GM12878 (cell line): ENCODE results near the gene NOS1AP. TPM values are rescaled to one million over a fixed set of nuclear protein-coding genes. Genes with fewer than 3 reads are reported as not detected.

ENCODE experiments used
- ATAC-seq: fragments of 200-7000 bp; cut with Tn5 transposase; 3 replicates; pipeline ENCODE4 v1.9.1; 2020; ENCODE audit warnings: mild to moderate bottlenecking, moderate library complexity
- BruUV-seq: library from RNA; stranded (reverse); fragments of 400-500 nt; replicated peaks from 2 replicates; lab custom pipeline; 2021; lab: Mats Ljungman, UMichigan
- CTCF ChIA-PET: fragments of 300-600 bp; sonication (Branson Sonifier 250); formaldehyde crosslinking; extraction: SDS; loops from one replicate; lab custom pipeline; 2021; ENCODE audit warnings: inconsistent platforms; lab: Yijun Ruan, JAX
- POLR2A ChIA-PET: fragments of 350-600 bp; formaldehyde crosslinking; extraction: SDS; loops from one replicate; lab custom pipeline; 2021; ENCODE audit warnings: inconsistent platforms; lab: Charles Lee
- RAD21 ChIA-PET: fragments of 300-600 bp; sonication (Branson Sonifier 250); formaldehyde crosslinking; loops from one replicate; lab custom pipeline; 2023; ENCODE audit warnings: antibody characterized with exemption; ENCODE audit not compliant: unreplicated experiment; lab: Charles Lee
- SMC1A ChIA-PET: fragments of 300-600 bp; sonication (Branson Sonifier 250); formaldehyde crosslinking; loops from one replicate; lab custom pipeline; 2023; ENCODE audit not compliant: unreplicated experiment, uncharacterized antibody; lab: Charles Lee
- DNase-seq: peaks from one replicate; pipeline ENCODE4 v3.0.0-alpha.2; 2011; ENCODE audit warnings: low read depth, low spot score
- FAIRE-seq: peaks from 3 replicates; lab custom pipeline; 2011; peaks lifted over from hg19 to GRCh38; lab: Jason Lieb, UNC
- H2AFZ ChIP-seq: 2 replicates; pipeline ENCODE4 v1.6.0; 2011; ENCODE audit warnings: low read depth, low read length, control low read depth; ENCODE audit not compliant: control insufficient read depth
- H3K27ac ChIP-seq: 2 replicates; pipeline ENCODE4 v1.5.1; 2011; ENCODE audit warnings: control low read depth; ENCODE audit not compliant: control insufficient read depth, insufficient read depth
- H3K27me3 ChIP-seq, 2 experiments: replicated peaks in 1 of 2; 2 replicates each; pipeline versions ENCODE4 v1.6.0 to v1.6.1; 2011; ENCODE audit warnings: low read length in 1 of 2; ENCODE audit not compliant: control insufficient read depth in 2 of 2, insufficient read depth in 2 of 2
- H3K36me3 ChIP-seq, 2 experiments: 2 replicates each; pipeline ENCODE4 v1.5.1; 2011; ENCODE audit warnings: low read length in 1 of 2; ENCODE audit not compliant: control insufficient read depth in 2 of 2, insufficient read depth in 2 of 2
- H3K4me1 ChIP-seq: 2 replicates; pipeline ENCODE4 v1.6.1; 2011; ENCODE audit warnings: mild to moderate bottlenecking, low read length, moderate library complexity, mixed read lengths; ENCODE audit not compliant: control insufficient read depth, insufficient read depth
- H3K4me2 ChIP-seq: 2 replicates; pipeline ENCODE4 v1.6.0; 2011; ENCODE audit warnings: control low read depth; ENCODE audit not compliant: control insufficient read depth, insufficient read depth
- H3K4me3 ChIP-seq: fragments of 200-600 bp; sonication (generic); 2 replicates; pipeline ENCODE4 v1.5.1; 2016
- H3K79me2 ChIP-seq: 2 replicates; pipeline ENCODE4 v1.6.0; 2011; ENCODE audit warnings: low read length; ENCODE audit not compliant: control insufficient read depth, insufficient read depth
- H3K9ac ChIP-seq: 2 replicates; pipeline ENCODE4 v1.8.0; 2011; ENCODE audit warnings: low read length, control low read depth, mixed read lengths; ENCODE audit not compliant: control insufficient read depth, insufficient read depth
- H3K9me3 ChIP-seq: replicated peaks from 3 replicates; pipeline ENCODE4 v1.5.1; 2011; ENCODE audit warnings: mild to moderate bottlenecking, low read length; ENCODE audit not compliant: control insufficient read depth, insufficient read depth
- H4K20me1 ChIP-seq: 2 replicates; pipeline ENCODE4 v1.6.0; 2011; ENCODE audit not compliant: control insufficient read depth, insufficient read depth
- ATF7 ChIP-seq: fragments of 450-650 bp; IDR thresholded peaks from 2 replicates; pipeline ENCODE4 v1.6.1; 2016; ENCODE audit warnings: low read depth, mild to moderate bottlenecking
- E2F8 ChIP-seq: fragments of 450-650 bp; IDR thresholded peaks from 2 replicates; pipeline ENCODE4 v1.6.1; 2018; ENCODE audit warnings: mild to moderate bottlenecking, low read depth, moderate library complexity; ENCODE audit not compliant: partially characterized antibody
- JUND ChIP-seq: IDR thresholded peaks from 2 replicates; pipeline ENCODE4 v1.6.1; 2012; ENCODE audit warnings: low read depth, mild to moderate bottlenecking, low read length, improper control_type of control experiment, moderate library complexity
- KDM1A ChIP-seq: fragments of 200-600 bp; sonication (generic); IDR thresholded peaks from 2 replicates; pipeline ENCODE4 v1.6.1; 2016; ENCODE audit warnings: borderline replicate concordance
- NFYB ChIP-seq: IDR thresholded peaks from 2 replicates; pipeline ENCODE4 v1.6.1; 2011; ENCODE audit warnings: low read depth, mild to moderate bottlenecking, low read length, improper control_type of control experiment, moderate library complexity; ENCODE audit not compliant: insufficient read depth
- PAX8 ChIP-seq: fragments of 450-650 bp; IDR thresholded peaks from 2 replicates; pipeline ENCODE4 v1.6.1; 2017; ENCODE audit warnings: mild to moderate bottlenecking, moderate library complexity
- POLR2A ChIP-seq: IDR thresholded peaks from 2 replicates; pipeline ENCODE4 v1.6.1; 2011; ENCODE audit warnings: low read depth, mild to moderate bottlenecking, low read length
- RAD51 ChIP-seq: fragments of 450-650 bp; IDR thresholded peaks from 2 replicates; pipeline ENCODE4 v1.6.1; 2016; ENCODE audit warnings: moderate library complexity, mild to moderate bottlenecking, inconsistent platforms
- RCOR1 ChIP-seq: conservative IDR thresholded peaks from 2 replicates; pipeline ENCODE4 v1.6.1; 2012; ENCODE audit warnings: low read depth, low read length, improper control_type of control experiment
- RUNX3 ChIP-seq: IDR thresholded peaks from 2 replicates; pipeline ENCODE4 v1.6.1; 2012; ENCODE audit warnings: low read length, inconsistent platforms
- SRF ChIP-seq, 2 experiments: IDR thresholded peaks; 2 replicates each; pipeline ENCODE4 v1.6.1; 2011; ENCODE audit warnings: low read depth in 2 of 2, low read length in 2 of 2, mild to moderate bottlenecking in 1 of 2, moderate library complexity in 1 of 2
- TCF12 ChIP-seq: IDR thresholded peaks from 2 replicates; pipeline ENCODE4 v1.6.1; 2011; ENCODE audit warnings: low read depth, mild to moderate bottlenecking, low read length
- TCF3 ChIP-seq: IDR thresholded peaks from 2 replicates; pipeline ENCODE4 v1.6.1; 2012; ENCODE audit warnings: low read depth, mild to moderate bottlenecking, low read length, borderline replicate concordance; ENCODE audit not compliant: insufficient read depth
- ZBED1 ChIP-seq: IDR thresholded peaks from 2 replicates; pipeline ENCODE4 v1.6.1; 2016; ENCODE audit warnings: borderline replicate concordance
- ZNF207 ChIP-seq: fragments of 450-650 bp; IDR thresholded peaks from 2 replicates; pipeline ENCODE4 v1.6.1; 2014; ENCODE audit warnings: antibody characterized with exemption, mild to moderate bottlenecking, borderline replicate concordance
- ZNF217 ChIP-seq: fragments of 450-650 bp; IDR thresholded peaks from 2 replicates; pipeline ENCODE4 v1.6.1; 2017; ENCODE audit warnings: antibody characterized with exemption, mild to moderate bottlenecking
- WGBS: methylation state at CpG from one replicate; pipeline ENCODE4 v1.1.6; 2016; ENCODE audit warnings: low lambda C conversion rate; ENCODE audit not compliant: insufficient replicate concordance, insufficient coverage; ENCODE audit errors: missing lambda C conversion rate; 5-methylcytosine and 5-hydroxymethylcytosine counted together
- in situ Hi-C: fragments of 300-500 bp; cut with MboI; formaldehyde crosslinking; loops from 9 replicates; pipeline ENCODE4 v1.14.3; 2018; ENCODE audit warnings: mixed read lengths
- intact Hi-C: fragments of 100-400 bp; cut with micrococcal nuclease; formaldehyde crosslinking; loops from one replicate; pipeline ENCODE4 v1.14.2; 2022; ENCODE audit not compliant: unreplicated experiment
- polyA plus RNA-seq, 11 experiments: library from polyadenylated mRNA; depleted of rRNA in 4 of 11; unstranded in 6 of 11; stranded (reverse) in 5 of 11; fragments of >200 nt; fragmentation: Nextera tagmentation in 4 of 11; fragmentation: Illumina TruSeq in 1 of 11; extraction: Ambion mirVana in 4 of 11; extraction: Trizol in 1 of 11; gene quantifications; 1 replicate in 1 of 11; 2 replicates in 10 of 11; pipeline versions ENCODE4 v1.2.1 to v1.2.3, GENCODE V29; 2011 to 2016; ENCODE audit warnings: inconsistent platforms in 2 of 11, missing spikeins in 2 of 11, low read depth in 1 of 11
- total RNA-seq, 4 experiments: library from RNA; depleted of rRNA in 3 of 4; stranded (reverse); fragments of >200 nt in 3 of 4; fragmentation: Illumina TruSeq in 1 of 4; extraction: Trizol in 1 of 4; gene quantifications; 2 replicates each; pipeline versions ENCODE4 v1.2.1 to v1.2.3, GENCODE V29; 2013 to 2021
- TF ChIP-seq, protein P1 (sequence below): IDR thresholded peaks from 2 replicates; pipeline ENCODE4 v1.6.1; 2011; ENCODE audit warnings: low read depth, mild to moderate bottlenecking, low read length, moderate library complexity, borderline replicate concordance; ENCODE audit errors: extremely low read depth

Gene NOS1AP
- total and polyA plus RNA-seq, 10 of the 15 experiments (the other 5 are each of a cell fraction or from before 2014, with no cell fraction given) = 0.03 to 0.15 TPM; not detected in 8

DNA sequence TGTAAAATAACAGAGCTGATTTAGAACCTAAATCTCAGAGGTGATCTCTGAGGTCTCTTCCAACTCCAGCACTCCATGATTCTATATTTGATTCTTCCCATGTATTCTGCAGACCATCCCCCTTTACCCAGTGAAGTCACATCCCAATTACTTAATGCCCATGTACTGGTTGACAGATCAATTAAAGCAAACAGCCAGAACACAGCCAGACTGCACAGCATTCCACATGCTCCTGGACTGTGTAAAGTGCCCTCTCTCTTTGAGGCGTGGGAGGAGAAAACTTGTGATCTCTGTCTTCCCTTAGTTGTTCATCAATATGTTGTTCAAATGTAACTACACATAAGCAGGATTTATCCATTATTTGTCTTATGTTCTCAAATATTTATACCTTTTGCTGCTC lies 18.1 kb downstream of the NOS1AP start:
- DNase-seq = no peak
- H3K4me2 ChIP-seq = no peak overlapping the region
- 0% methylated on average over 1 of the region's 1 CpG for WGBS
- CTCF ChIA-PET = no interaction called here
- H4K20me1 ChIP-seq = no peaks in the 10 kb centered on the region
- intact Hi-C loops (no loop called here), in situ Hi-C loops (no loop called here)
- H3K4me1 ChIP-seq = no peaks in the 10 kb centered on the region
- no TSS peak for BruUV-seq
- no peak overlapping the region for H3K9ac ChIP-seq
- no peak for ATAC-seq
- POLR2A ChIA-PET = no interaction called here
- SMC1A ChIA-PET = no interaction called here
- H3K36me3 ChIP-seq = no peaks in the 10 kb centered on the region
- no peak overlapping the region for H3K27ac ChIP-seq
- H3K4me3 ChIP-seq = no peak overlapping the region
- H3K27me3 ChIP-seq = no peaks in the 10 kb centered on the region; a peak in 2 of 4 replicates
- no peaks in the 10 kb centered on the region for H3K79me2 ChIP-seq
- no peak overlapping the region for H2AFZ ChIP-seq
- no peak for FAIRE-seq
- no peak for TF ChIP-seq KDM1A
- no peak for TF ChIP-seq TCF3
- TF ChIP-seq POLR2A = no peak
- no peaks in the 10 kb centered on the region for H3K9me3 ChIP-seq
- RAD21 ChIA-PET = no interaction called here

DNA sequence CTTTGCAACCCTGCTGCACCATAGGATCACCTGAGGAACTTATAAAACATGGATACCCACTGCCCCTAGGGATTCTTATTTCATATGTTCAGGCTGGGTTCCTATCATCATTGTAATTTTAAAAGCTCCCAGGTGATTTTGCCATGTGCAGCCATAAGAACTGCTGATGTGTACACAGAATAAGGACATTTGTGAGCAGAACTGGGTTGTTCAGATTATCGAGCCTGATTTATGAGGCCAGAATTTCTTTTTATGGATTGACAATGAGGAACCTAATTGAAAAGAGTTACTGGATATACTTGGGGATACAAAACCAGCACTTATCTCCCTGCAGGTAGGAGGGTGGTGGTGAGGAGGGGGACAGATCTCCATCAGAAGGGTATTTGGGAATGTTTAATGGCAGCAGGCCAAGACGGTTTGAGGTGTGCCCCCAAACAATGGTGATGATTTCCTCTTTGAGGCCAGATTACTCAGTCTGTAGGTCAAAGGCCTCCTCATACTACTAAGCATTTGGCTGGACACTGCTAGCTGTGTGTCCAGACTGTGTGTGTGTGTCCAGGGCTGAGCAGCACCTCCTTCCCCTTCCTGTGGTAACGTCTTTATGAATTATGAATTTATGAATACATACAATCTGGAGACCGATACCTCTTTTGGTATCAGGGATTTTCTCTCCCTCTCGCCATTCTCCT lies 18.9 kb downstream of the NOS1AP start:
- Histone ChIP-seq H3K79me2 (no peaks in the 10 kb centered on the region), H3K4me2 (no peak overlapping the region), H3K9ac (no peak overlapping the region), H2AFZ (no peak overlapping the region), H3K9me3 (no peaks in the 10 kb centered on the region), H3K4me1 (no peaks in the 10 kb centered on the region), H3K27ac (no peak overlapping the region), H3K27me3 (no peaks in the 10 kb centered on the region; a peak in 2 of 4 replicates), H3K4me3 (no peak overlapping the region), H4K20me1 (no peaks in the 10 kb centered on the region), H3K36me3 (no peaks in the 10 kb centered on the region)
- POLR2A ChIA-PET = no interaction called here
- 23% methylated on average over 5 of the region's 5 CpGs for WGBS
- intact Hi-C loops (no loop called here), in situ Hi-C loops (no loop called here)
- ATAC-seq (no peak), FAIRE-seq (no peak), DNase-seq (no peak)
- RAD21 ChIA-PET = no interaction called here
- CTCF ChIA-PET = no interaction called here
- BruUV-seq = no TSS peak
- SMC1A ChIA-PET = no interaction called here
- TF ChIP-seq, protein P1, sequence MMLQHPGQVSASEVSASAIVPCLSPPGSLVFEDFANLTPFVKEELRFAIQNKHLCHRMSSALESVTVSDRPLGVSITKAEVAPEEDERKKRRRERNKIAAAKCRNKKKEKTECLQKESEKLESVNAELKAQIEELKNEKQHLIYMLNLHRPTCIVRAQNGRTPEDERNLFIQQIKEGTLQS = no peak
- TF ChIP-seq RUNX3 = no peak
- no peak for TF ChIP-seq ATF7
- TF ChIP-seq PAX8 = no peak
- TF ChIP-seq SRF (IDR thresholded peaks at IDR 0.05; ENCODE audit: low read depth in 2 of 2, low read length in 2 of 2) = no peak
- TF ChIP-seq NFYB = no peak
- no peak for TF ChIP-seq ZNF217
- no peak for TF ChIP-seq ZNF207
- no peak for TF ChIP-seq ZBED1
- TF ChIP-seq RCOR1 = no peak
- no peak for TF ChIP-seq E2F8
- TF ChIP-seq TCF12 = no peak
- no peak for TF ChIP-seq RAD51
- no peak for TF ChIP-seq JUND
